H1 (cell line): ENCODE measurements around the gene USP54.
"Not testable (repeated sequence)": the region's sequence is repeated elsewhere in the genome, so short reads cannot be mapped to it uniquely, and the experiment has no call there.

Experiments used
- ASH2L ChIP-seq: fragments of 200-600, 300-600 bp; sonication (generic); IDR thresholded peaks from one replicate; pipeline ENCODE4 v1.7.1; 2017; ENCODE audit warnings: low read length
- CBX8 ChIP-seq: fragments of 300-800, 300-1000 bp; sonication (generic); IDR thresholded peaks from 2 replicates; pipeline ENCODE4 v1.7.1; 2016; ENCODE audit warnings: low read depth, low read length, borderline replicate concordance
- CTCF ChIP-seq, 3 experiments: IDR thresholded peaks; 1 replicate in 2 of 3; 2 replicates in 1 of 3; pipeline versions ENCODE4 v1.5.1 to v1.6.1; 2011; ENCODE audit warnings: low read length in 3 of 3, mild to moderate bottlenecking in 3 of 3, inconsistent platforms in 2 of 3, low read depth in 1 of 3, moderate library complexity in 1 of 3; ENCODE audit not compliant: insufficient read depth in 1 of 3; ENCODE audit errors: control extremely low read depth in 1 of 3
- GTF2F1 ChIP-seq: IDR thresholded peaks from 2 replicates; pipeline ENCODE4 v1.6.1; 2012; ENCODE audit warnings: low read depth, low read length, improper control_type of control experiment, borderline replicate concordance
- JUND ChIP-seq: IDR thresholded peaks from 2 replicates; pipeline ENCODE4 v1.6.1; 2011; ENCODE audit warnings: mild to moderate bottlenecking, improper control_type of control experiment, low read length
- KDM5A ChIP-seq: fragments of 200-600 bp; IDR thresholded peaks from 2 replicates; pipeline ENCODE4 v1.7.1; 2012; ENCODE audit warnings: mild to moderate bottlenecking, low read length, inconsistent platforms, mixed read lengths
- POLR2A ChIP-seq, 2 experiments: IDR thresholded peaks; 1 replicate in 1 of 2; 2 replicates in 1 of 2; pipeline ENCODE4 v1.6.1; 2011; ENCODE audit warnings: low read depth in 2 of 2, low read length in 2 of 2, mild to moderate bottlenecking in 2 of 2; ENCODE audit errors: control extremely low read depth in 1 of 2
- POU5F1 ChIP-seq: IDR thresholded peaks from 2 replicates; pipeline ENCODE4 v1.6.1; 2011; ENCODE audit warnings: low read depth, mild to moderate bottlenecking, low read length, moderate library complexity
- RAD21 ChIP-seq, 2 experiments: IDR thresholded peaks in 1 of 2; conservative IDR thresholded peaks in 1 of 2; 2 replicates each; pipeline ENCODE4 v1.6.1; 2011; ENCODE audit warnings: low read depth in 2 of 2, low read length in 2 of 2, improper control_type of control experiment in 1 of 2, inconsistent platforms in 1 of 2, mild to moderate bottlenecking in 1 of 2, moderate library complexity in 1 of 2
- SP1 ChIP-seq: IDR thresholded peaks from 2 replicates; pipeline ENCODE4 v1.6.1; 2011; ENCODE audit warnings: low read depth, low read length
- SP2 ChIP-seq: IDR thresholded peaks from 2 replicates; pipeline ENCODE4 v1.6.1; 2012; ENCODE audit warnings: mild to moderate bottlenecking, low read length, inconsistent platforms
- TAF1 ChIP-seq: IDR thresholded peaks from 2 replicates; pipeline ENCODE4 v1.6.1; 2011; ENCODE audit warnings: mild to moderate bottlenecking, low read depth, low read length
- TEAD4 ChIP-seq: IDR thresholded peaks from 2 replicates; pipeline ENCODE4 v1.6.1; 2012; ENCODE audit warnings: low read depth, low read length, inconsistent platforms, mixed read lengths
- YY1 ChIP-seq: IDR thresholded peaks from 2 replicates; pipeline ENCODE4 v1.6.1; 2011; ENCODE audit warnings: low read depth, mild to moderate bottlenecking, low read length

GRCh38 chr10:73578927-73579326, 12.2 kb downstream of the USP54 start:
- not testable (repeated sequence) for TF ChIP-seq YY1; CTCF (IDR thresholded peaks at IDR 0.05; ENCODE audit: control extremely low read depth in 1 of 3, insufficient read depth in 1 of 3, low read depth in 1 of 3, low read length in 3 of 3); CBX8; TEAD4; POLR2A (IDR thresholded peaks at IDR 0.05; ENCODE audit: control extremely low read depth in 1 of 2, low read depth in 2 of 2, low read length in 2 of 2); SP2; KDM5A; TAF1; JUND; RAD21 (IDR thresholded peaks at IDR 0.05 in 1 of 2, conservative IDR thresholded peaks at IDR 0.05 in 1 of 2; ENCODE audit: low read depth in 2 of 2, low read length in 2 of 2); ASH2L; SP1; POU5F1; GTF2F1
